Stimulated activated CD8-positive, alpha-beta memory T cell treated with anti-CD3 and anti-CD28 coated beads, Interleukin-4, amount 100 ng/mL, for 24 hours (primary cell): Measurements from ENCODE around the gene GRIA3.
"Not testable (repeated sequence)": the region's sequence is repeated elsewhere in the genome, so short reads cannot be mapped to it uniquely, and the experiment has no call there.

ENCODE experiments used
- DNase-seq: peaks from one replicate; pipeline ENCODE4 v3.0.0-alpha.2; 2020; ENCODE audit warnings: low read depth

The GRIA3 gene

GRCh38 chrX:123357941-123358340 is 173.9 kb downstream of the GRIA3 start:
- no peak for DNase-seq

DNA sequence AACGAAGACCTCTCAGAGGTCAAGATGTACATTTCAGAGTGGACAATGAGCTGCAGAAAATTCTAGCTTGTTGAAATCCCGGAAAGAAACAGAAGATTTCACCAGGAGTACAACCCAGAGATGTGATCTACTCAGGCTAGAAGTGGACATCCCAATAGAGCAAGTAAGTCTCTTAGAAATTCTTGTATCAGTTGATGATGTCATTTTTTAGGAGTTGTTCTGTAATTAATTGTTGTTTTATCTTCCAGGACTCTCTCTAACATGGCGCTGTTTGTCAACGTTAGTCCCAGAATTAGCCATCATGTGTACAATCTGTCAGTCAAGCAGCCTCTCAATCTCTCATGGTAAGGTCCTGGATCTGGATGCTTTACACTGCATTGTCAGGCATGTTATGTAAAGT is 174.4 kb downstream of the GRIA3 start:
- no peak for DNase-seq

- DNase-seq, result no peak
These were observed 177.3 kb downstream of the GRIA3 start for GRCh38 chrX:123361371-123361770.

DNA sequence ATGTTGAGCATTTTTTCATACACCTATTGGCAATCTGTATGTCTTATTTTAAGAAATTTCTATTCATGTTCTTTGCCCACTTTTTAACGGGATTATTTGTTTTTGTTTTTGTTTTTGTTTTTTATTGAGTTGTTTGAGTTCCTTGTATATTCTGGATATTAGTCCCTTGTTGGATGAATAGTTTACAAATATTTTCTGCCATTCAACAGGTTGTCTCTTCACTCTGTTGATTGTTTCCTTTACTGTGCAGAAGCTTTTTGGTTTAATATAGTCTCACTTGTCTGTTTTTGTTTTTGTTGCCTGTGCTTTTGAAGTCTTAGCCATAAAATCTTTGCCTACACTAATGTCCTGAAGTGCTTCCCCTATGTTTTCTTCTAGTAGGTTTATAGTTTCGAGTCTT is 202.1 kb downstream of the GRIA3 start:
- DNase-seq, result not testable (repeated sequence)

GRCh38 chrX:123392921-123393320 is 208.8 kb downstream of the GRIA3 start:
- DNase-seq, result no peak

- DNase-seq, result no peak
These were observed 215.6 kb downstream of the GRIA3 start for GRCh38 chrX:123399709-123400108.

- DNase-seq, result no peak
These were observed 221.2 kb downstream of the GRIA3 start for GRCh38 chrX:123405231-123405630.

DNA sequence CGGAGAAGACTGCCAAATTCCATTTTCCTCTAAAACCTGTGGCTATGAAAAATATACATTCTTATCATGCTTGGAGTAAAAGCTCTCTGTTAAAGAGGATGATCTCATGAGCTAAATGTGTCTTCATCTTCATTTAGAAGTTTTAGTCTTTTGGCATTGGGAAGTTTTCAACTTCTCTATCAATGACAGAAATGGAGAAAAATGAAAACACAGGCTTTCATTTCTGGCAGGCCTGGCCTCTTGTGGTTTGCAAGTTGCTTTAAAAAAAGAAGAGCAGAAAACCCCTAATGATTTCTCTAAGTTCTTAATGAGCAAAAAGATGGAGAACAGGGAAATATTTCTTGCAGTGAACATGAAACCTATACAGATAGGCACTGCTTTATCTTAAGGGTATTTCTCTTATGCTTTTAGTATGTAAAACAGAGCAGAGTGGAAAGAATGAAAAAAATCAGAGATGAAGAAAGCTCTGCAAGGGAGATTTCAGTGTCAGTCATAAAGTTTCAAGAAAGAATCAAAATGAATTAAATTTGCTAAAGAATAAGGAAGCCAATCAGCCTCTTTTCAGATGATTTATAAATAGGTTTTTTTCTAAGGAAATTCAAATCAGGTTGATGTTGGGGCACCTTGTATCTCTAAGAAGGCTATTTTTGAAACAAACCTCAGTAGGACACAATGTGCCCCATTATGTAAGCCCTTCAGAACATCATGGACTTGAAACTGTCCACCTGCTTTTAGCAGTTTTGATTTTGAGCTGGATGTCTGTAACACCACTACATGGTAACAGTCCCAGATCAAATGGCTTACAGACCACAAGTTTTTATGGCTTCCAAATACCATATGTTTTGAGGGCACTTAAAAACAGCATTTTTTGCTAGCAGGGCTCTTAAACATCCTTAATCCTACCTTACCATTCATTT is 225.0 kb downstream of the GRIA3 start:
- no peak for DNase-seq

DNA sequence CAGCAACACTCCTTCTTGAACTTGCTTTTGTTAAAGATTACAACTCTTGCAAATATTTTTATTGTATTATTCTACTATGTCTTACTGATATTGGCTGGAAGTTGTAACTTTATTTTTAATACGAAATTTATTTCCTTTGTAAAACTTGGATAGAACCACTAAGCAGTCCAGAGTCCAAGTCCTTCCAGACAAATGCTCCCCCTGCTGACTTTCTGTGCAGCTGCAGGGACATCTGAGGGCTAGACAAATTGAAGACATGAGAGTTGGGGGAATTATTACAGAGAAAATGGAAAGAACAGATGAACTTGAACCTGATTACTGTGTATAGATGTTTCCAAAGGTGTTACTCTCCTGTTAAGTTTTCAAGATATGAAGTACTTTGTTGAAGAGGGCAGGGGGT is 238.8 kb downstream of the GRIA3 start:
- DNase-seq, result no peak

- no peak for DNase-seq
These were observed 240.5 kb downstream of the GRIA3 start for GRCh38 chrX:123424546-123424945.

GRCh38 chrX:123425471-123425870 is 241.4 kb downstream of the GRIA3 start:
- DNase-seq, result no peak

- DNase-seq, result no peak
These were observed 241.8 kb downstream of the GRIA3 start for GRCh38 chrX:123425904-123426303.

GRCh38 chrX:123432361-123433150 is 248.5 kb downstream of the GRIA3 start:
- DNase-seq, result no peak

DNA sequence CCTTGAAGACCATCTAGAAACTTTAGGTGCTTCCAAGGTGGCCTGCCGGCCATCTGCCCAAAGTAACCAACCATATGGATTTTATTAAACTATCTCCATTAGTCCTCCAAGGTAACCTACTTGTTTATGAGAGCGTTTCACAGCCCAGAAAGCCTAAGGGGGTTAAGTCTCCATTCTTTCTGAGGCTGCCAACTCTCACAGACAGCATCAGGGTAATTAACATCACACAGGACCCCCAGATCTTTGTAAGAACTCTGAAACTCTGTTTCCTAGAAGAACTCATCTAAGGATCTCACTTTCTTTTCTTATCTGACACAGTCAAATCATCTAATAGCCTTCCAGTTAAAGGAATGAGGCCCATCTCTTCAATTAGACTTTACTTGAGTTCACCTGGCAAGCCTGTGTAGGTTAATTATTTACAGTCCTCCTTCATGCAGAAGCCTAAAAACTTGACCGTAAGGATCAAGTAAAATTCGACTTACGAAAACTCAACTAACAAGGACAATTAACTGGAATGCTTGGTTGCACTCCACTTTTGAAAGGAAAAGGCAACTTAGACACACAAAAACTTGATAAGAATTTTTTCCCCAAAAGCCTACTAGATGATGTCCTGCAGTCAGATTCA is 252.5 kb downstream of the GRIA3 start:
- no peak for DNase-seq

- not testable (repeated sequence) for DNase-seq
These were observed 255.8 kb downstream of the GRIA3 start for GRCh38 chrX:123439926-123440325.

- no peak for DNase-seq
These were observed 258.7 kb downstream of the GRIA3 start for GRCh38 chrX:123442764-123443163.

DNA sequence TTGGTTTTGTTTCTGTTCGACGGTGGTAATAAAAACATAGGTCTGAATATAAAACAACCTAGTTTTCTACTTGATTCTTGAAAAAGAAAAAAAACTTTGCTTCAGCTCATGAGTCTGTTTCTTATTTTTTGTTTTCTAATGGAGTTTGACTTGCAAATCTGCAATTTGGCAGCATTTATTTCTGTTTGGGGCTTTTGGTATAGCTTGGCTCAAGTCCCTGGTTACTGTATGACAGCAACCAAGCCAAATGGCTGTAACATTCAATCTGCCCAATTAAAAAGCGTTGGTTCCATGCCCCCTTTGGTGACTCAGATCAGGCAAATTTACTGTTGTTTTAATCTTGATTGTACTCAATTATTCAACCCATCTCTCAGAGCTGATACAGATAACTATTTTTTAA is 263.4 kb downstream of the GRIA3 start:
- DNase-seq, result no peak

DNA sequence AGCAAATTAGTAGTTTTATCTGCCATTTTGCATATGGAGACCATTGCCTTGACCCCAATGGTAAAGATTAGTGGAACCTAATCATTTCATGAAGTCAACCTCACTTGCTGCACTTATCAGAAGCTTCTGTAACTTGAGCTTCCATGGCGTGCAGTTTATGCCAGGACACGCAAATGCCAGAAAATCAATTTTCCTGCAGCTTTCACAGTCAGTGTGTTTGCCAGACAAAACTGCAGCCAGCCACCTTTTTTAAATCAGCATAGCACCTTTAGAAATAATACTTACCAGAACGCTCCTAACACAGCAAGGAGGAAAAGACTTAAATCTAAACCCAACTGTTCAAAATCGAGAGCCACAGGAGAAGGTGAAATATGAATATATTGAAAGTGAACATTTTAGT is 265.3 kb downstream of the GRIA3 start:
- no peak for DNase-seq

DNA sequence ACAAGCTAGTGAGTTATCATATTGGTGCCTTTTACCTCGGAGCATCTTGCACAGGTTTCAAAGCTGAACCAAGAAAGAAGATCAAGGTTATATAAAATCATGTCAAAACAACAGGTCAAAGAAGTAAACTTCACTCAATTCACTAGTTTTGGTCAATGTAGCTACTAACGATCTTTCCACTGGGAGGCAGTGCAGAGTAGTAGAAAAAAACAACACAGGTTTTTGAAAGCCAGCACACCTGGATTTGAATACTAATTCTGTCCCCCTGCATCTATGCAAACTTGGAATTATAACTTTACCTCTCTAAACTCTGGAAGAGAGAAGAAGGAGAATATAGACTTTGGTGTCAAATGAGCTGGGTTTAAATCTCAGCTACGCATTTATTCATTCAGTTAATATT is 266.1 kb downstream of the GRIA3 start:
- no peak for DNase-seq

- DNase-seq, result no peak
These were observed 270.8 kb downstream of the GRIA3 start for GRCh38 chrX:123454712-123455431.

DNA sequence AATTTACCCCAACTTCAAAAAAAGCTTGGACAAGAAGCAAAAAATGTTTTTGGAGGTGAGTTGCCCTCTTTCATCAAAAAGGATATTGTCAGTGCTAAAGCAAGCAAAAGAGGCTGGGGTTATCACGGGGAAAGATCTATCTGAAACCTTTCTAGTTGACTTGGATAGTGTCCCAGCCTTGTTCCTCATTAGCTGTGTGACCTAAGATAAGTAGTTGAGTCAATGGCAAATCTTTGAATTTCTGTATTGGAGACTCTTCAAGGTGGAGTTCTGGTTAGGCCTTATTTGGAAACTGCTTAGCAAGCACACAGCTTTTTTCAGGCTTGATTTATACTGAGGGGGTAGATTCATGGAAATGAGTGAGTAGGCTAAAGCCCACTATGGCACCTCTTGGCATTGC is 271.6 kb downstream of the GRIA3 start:
- DNase-seq, result no peak

- no peak for DNase-seq
These were observed 280.6 kb downstream of the GRIA3 start for GRCh38 chrX:123464709-123465108.
